ENCODE results near the gene DERL2. TPM values are rescaled to one million over a fixed set of nuclear protein-coding genes. Genes with fewer than 3 reads are reported as not detected.

DERL2 gene
- total and polyA plus RNA-seq, 5 donors from 2014 or later: 70.0 to 95.0 (median 76.0) TPM

GRCh38 chr17:5464717-5465507 is 21.1 kb downstream of the DERL2 start:
- peaks cover 10% of the 10 kb centered on the region for H3K36me3 Mint-ChIP-seq
- H3K4me3 Mint-ChIP-seq: no peak overlapping the region
- Histone ChIP-seq H3K27me3 (ENCODE audit: control insufficient read depth, insufficient read depth, low read length) (no peaks in the 10 kb centered on the region), H3K4me1 (ENCODE audit: control insufficient read depth, insufficient read depth, low read length, poor library complexity, severe bottlenecking) (peaks cover 16% of the 10 kb centered on the region), H3K4me3 (ENCODE audit: low read depth, low read length) (no peak overlapping the region), H3K36me3 (ENCODE audit: control insufficient read depth, insufficient read depth, low read length) (peaks cover 13% of the 10 kb centered on the region), H3K9me3 (ENCODE audit: control insufficient read depth in 2 of 2, low read length in 2 of 2) (no peaks in the 10 kb centered on the region), H3K27ac (ENCODE audit: insufficient read depth, low read length, poor library complexity, severe bottlenecking) (no peak overlapping the region)
- ATAC-seq (ENCODE audit: low read depth in 2 of 2): no peak
- no peaks in the 10 kb centered on the region for H3K27me3 Mint-ChIP-seq
- peaks cover 23 to 51% (median 39%) of the 10 kb centered on the region in 4 donors for H3K4me1 Mint-ChIP-seq
- no peak for DNase-seq
- H3K27ac Mint-ChIP-seq: peak overlapping the region in 2 of 3 donors; percentile 32 to 83
- H3K9me3 Mint-ChIP-seq: peaks cover 0 to 2% (median 0%) of the 10 kb centered on the region in 7 donors

GRCh38 chr17:5446786-5447185 is 39.2 kb downstream of the DERL2 start:
- peaks cover 53% of the 10 kb centered on the region for H3K36me3 Mint-ChIP-seq
- Histone ChIP-seq H3K4me1 (ENCODE audit: control insufficient read depth, insufficient read depth, low read length, poor library complexity, severe bottlenecking) (no peaks in the 10 kb centered on the region), H3K4me3 (ENCODE audit: low read depth, low read length) (no peak overlapping the region), H3K9me3 (ENCODE audit: control insufficient read depth in 2 of 2, low read length in 2 of 2) (no peaks in the 10 kb centered on the region), H3K27me3 (ENCODE audit: control insufficient read depth, insufficient read depth, low read length) (no peaks in the 10 kb centered on the region), H3K36me3 (ENCODE audit: control insufficient read depth, insufficient read depth, low read length) (peaks cover 59% of the 10 kb centered on the region), H3K27ac (ENCODE audit: insufficient read depth, low read length, poor library complexity, severe bottlenecking) (no peak overlapping the region)
- no peaks in the 10 kb centered on the region for H3K4me1 Mint-ChIP-seq
- no peak for ATAC-seq (ENCODE audit: low read depth in 2 of 2)
- no peaks in the 10 kb centered on the region for H3K9me3 Mint-ChIP-seq
- no peak overlapping the region for H3K27ac Mint-ChIP-seq
- H3K27me3 Mint-ChIP-seq: no peaks in the 10 kb centered on the region
- H3K4me3 Mint-ChIP-seq: no peak overlapping the region
- DNase-seq: no peak

DNA sequence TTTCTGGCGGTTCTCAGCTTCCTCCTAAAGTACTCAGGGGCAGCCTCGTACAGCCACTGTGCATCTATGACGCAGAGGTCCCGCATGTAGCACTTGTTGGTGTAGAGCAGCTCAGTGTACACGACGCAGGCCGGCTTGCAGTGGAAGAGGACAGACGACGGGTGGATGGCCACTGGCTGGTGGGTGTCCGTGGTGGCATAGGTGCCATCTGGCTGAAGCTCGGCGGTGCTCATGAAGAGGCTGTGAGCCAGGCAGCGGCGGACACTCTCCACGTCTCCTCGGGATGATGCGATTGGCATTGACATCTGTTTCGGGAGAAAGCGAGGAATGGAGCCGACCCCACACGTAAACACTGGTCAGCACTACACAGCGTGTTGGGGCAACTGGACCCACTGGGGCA is 41.8 kb downstream of the DERL2 start:
- no peaks in the 10 kb centered on the region for H3K9me3 ChIP-seq (ENCODE audit: control insufficient read depth in 2 of 2, low read length in 2 of 2)
- Mint-ChIP-seq H3K27ac (no peak overlapping the region), H3K36me3 (peaks cover 35% of the 10 kb centered on the region), H3K9me3 (no peaks in the 10 kb centered on the region), H3K4me1 (peaks cover 0 to 10% (median 5%) of the 10 kb centered on the region in 4 donors), H3K4me3 (no peak overlapping the region), H3K27me3 (no peaks in the 10 kb centered on the region)
- no peak overlapping the region for H3K27ac ChIP-seq (ENCODE audit: insufficient read depth, low read length, poor library complexity, severe bottlenecking)
- peaks cover 5% of the 10 kb centered on the region for H3K4me1 ChIP-seq (ENCODE audit: control insufficient read depth, insufficient read depth, low read length, poor library complexity, severe bottlenecking)
- H3K36me3 ChIP-seq (ENCODE audit: control insufficient read depth, insufficient read depth, low read length): peaks cover 41% of the 10 kb centered on the region
- H3K4me3 ChIP-seq (ENCODE audit: low read depth, low read length): no peak overlapping the region
- ATAC-seq (ENCODE audit: low read depth in 2 of 2) (no peak), DNase-seq (no peak)
- H3K27me3 ChIP-seq (ENCODE audit: control insufficient read depth, insufficient read depth, low read length): no peaks in the 10 kb centered on the region

GRCh38 chr17:5443728-5444127 is 42.2 kb downstream of the DERL2 start:
- H3K36me3 ChIP-seq (ENCODE audit: control insufficient read depth, insufficient read depth, low read length): peaks cover 39% of the 10 kb centered on the region

GRCh38 chr17:5439446-5439764 is 46.6 kb downstream of the DERL2 start:
- Histone ChIP-seq H3K27ac (ENCODE audit: insufficient read depth, low read length, poor library complexity, severe bottlenecking) (peak overlapping the region; percentile 75), H3K4me3 (ENCODE audit: low read depth, low read length) (peak overlapping the region; percentile 75), H3K9me3 (ENCODE audit: control insufficient read depth in 2 of 2, low read length in 2 of 2) (no peaks in the 10 kb centered on the region), H3K4me1 (ENCODE audit: control insufficient read depth, insufficient read depth, low read length, poor library complexity, severe bottlenecking) (peaks cover 26% of the 10 kb centered on the region), H3K27me3 (ENCODE audit: control insufficient read depth, insufficient read depth, low read length) (no peaks in the 10 kb centered on the region), H3K36me3 (ENCODE audit: control insufficient read depth, insufficient read depth, low read length) (peaks cover 36% of the 10 kb centered on the region)
- no peaks in the 10 kb centered on the region for H3K9me3 Mint-ChIP-seq
- no peak for DNase-seq
- H3K27ac Mint-ChIP-seq: peak overlapping the region; percentile 90 to 92 (median 92)
- peaks cover 13% of the 10 kb centered on the region for H3K36me3 Mint-ChIP-seq
- no peaks in the 10 kb centered on the region for H3K27me3 Mint-ChIP-seq
- H3K4me1 Mint-ChIP-seq: peaks cover 14 to 45% (median 30%) of the 10 kb centered on the region in 4 donors
- no peak for ATAC-seq (ENCODE audit: low read depth in 2 of 2)
- peak overlapping the region; percentile 88 to 97 (median 91) for H3K4me3 Mint-ChIP-seq

More at GRCh38 chr17:5443728-5444127, 42.2 kb downstream of the DERL2 start:
- no peaks in the 10 kb centered on the region for H3K27me3 Mint-ChIP-seq
- ATAC-seq (ENCODE audit: low read depth in 2 of 2): no peak
- DNase-seq: no peak
- Histone ChIP-seq H3K4me1 (ENCODE audit: control insufficient read depth, insufficient read depth, low read length, poor library complexity, severe bottlenecking) (peaks cover 6% of the 10 kb centered on the region), H3K4me3 (ENCODE audit: low read depth, low read length) (no peak overlapping the region), H3K27me3 (ENCODE audit: control insufficient read depth, insufficient read depth, low read length) (no peaks in the 10 kb centered on the region), H3K27ac (ENCODE audit: insufficient read depth, low read length, poor library complexity, severe bottlenecking) (no peak overlapping the region), H3K9me3 (ENCODE audit: control insufficient read depth in 2 of 2, low read length in 2 of 2) (no peaks in the 10 kb centered on the region)
- no peak overlapping the region for H3K27ac Mint-ChIP-seq
- H3K4me3 Mint-ChIP-seq: no peak overlapping the region
- peaks cover 30% of the 10 kb centered on the region for H3K36me3 Mint-ChIP-seq
- H3K4me1 Mint-ChIP-seq: peaks cover 0 to 14% (median 6%) of the 10 kb centered on the region in 4 donors
- H3K9me3 Mint-ChIP-seq: no peaks in the 10 kb centered on the region

DNA sequence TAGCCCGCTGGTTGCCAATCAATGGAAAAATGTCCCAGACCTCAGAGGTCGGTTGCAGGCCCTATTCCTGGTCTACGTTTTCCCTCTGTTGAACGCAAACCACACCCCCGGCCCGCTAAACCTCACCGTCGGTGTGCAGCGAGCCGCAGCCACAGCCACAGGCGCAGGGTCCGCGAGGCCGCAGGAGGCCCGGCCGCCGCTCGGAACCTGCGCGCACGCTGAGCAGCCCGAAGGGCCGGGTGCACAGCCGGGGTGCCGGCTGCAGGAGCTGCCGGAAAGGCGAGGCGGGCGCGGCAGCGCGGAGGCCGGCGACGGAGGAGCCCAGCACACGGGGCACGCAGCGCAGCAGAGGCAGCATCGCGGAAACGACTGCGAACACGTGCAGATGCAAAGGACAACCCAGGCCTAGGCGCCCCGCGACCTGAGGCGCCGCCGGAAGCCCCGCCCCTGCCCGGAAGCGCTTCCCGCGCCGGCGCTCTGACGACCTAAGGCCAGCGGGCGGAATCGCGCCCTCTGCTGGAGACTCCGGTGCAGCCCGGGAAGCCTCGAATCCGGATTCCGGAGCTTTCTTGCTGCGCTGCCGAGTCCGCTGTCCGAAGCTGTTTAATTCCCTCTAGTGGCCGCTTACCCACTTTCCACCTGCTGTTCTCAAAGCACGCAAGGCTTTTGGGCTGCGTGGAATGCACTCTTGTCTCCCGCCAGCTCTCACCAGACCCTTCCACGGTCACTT is 47.1 kb downstream of the DERL2 start, which contains the start of gene C1QBP:
C1QBP (minus strand) TSS at position 440 of the 730 bp plus-strand sequence; CDS start at position 358, 82 bp downstream.
- Histone ChIP-seq H3K27me3 (ENCODE audit: control insufficient read depth, insufficient read depth, low read length) (no peaks in the 10 kb centered on the region), H3K9me3 (ENCODE audit: control insufficient read depth in 2 of 2, low read length in 2 of 2) (no peaks in the 10 kb centered on the region), H3K27ac (ENCODE audit: insufficient read depth, low read length, poor library complexity, severe bottlenecking) (peak within 1 kb of the TSS; percentile 75), H3K4me3 (ENCODE audit: low read depth, low read length) (peak within 1 kb of the TSS; percentile 88), H3K36me3 (ENCODE audit: control insufficient read depth, insufficient read depth, low read length) (peaks cover 34% of the 10 kb centered on the region), H3K4me1 (ENCODE audit: control insufficient read depth, insufficient read depth, low read length, poor library complexity, severe bottlenecking) (peaks cover 26% of the 10 kb centered on the region)
- no peaks in the 10 kb centered on the region for H3K27me3 Mint-ChIP-seq
- H3K27ac Mint-ChIP-seq: peak within 1 kb of the TSS; percentile 91 to 92 (median 92)
- peaks cover 13% of the 10 kb centered on the region for H3K36me3 Mint-ChIP-seq
- ATAC-seq (ENCODE audit: low read depth in 2 of 2): peak; percentile 93 to 94
- H3K4me1 Mint-ChIP-seq: peaks cover 14 to 45% (median 30%) of the 10 kb centered on the region in 4 donors
- no peaks in the 10 kb centered on the region for H3K9me3 Mint-ChIP-seq
- peak; percentile 85 to 97 (median 92) for DNase-seq
- H3K4me3 Mint-ChIP-seq: peak within 1 kb of the TSS; percentile 88 to 97 (median 91)

GRCh38 chr17:5437721-5438317 is 48.2 kb downstream of the DERL2 start:
- peak overlapping the region; percentile 75 for H3K27ac ChIP-seq (ENCODE audit: insufficient read depth, low read length, poor library complexity, severe bottlenecking)
- peaks cover 14 to 48% (median 30%) of the 10 kb centered on the region in 4 donors for H3K4me1 Mint-ChIP-seq
- H3K27me3 ChIP-seq (ENCODE audit: control insufficient read depth, insufficient read depth, low read length): no peaks in the 10 kb centered on the region
- H3K4me3 ChIP-seq (ENCODE audit: low read depth, low read length): peak overlapping the region; percentile 88
- peaks cover 26% of the 10 kb centered on the region for H3K4me1 ChIP-seq (ENCODE audit: control insufficient read depth, insufficient read depth, low read length, poor library complexity, severe bottlenecking)
- H3K36me3 ChIP-seq (ENCODE audit: control insufficient read depth, insufficient read depth, low read length): peaks cover 37% of the 10 kb centered on the region
- no peaks in the 10 kb centered on the region for H3K9me3 ChIP-seq (ENCODE audit: control insufficient read depth in 2 of 2, low read length in 2 of 2)
- no peaks in the 10 kb centered on the region for H3K9me3 Mint-ChIP-seq
- H3K27me3 Mint-ChIP-seq: no peaks in the 10 kb centered on the region
- peak overlapping the region; percentile 88 to 97 (median 91) for H3K4me3 Mint-ChIP-seq
- DNase-seq: peak in 1 of 3 donors; percentile 24
- H3K27ac Mint-ChIP-seq: peak overlapping the region; percentile 71 to 91 (median 90)
- no peak for ATAC-seq (ENCODE audit: low read depth in 2 of 2)
- H3K36me3 Mint-ChIP-seq: peaks cover 22% of the 10 kb centered on the region
